ENCODE measurements around the gene ANKS3.

DNA sequence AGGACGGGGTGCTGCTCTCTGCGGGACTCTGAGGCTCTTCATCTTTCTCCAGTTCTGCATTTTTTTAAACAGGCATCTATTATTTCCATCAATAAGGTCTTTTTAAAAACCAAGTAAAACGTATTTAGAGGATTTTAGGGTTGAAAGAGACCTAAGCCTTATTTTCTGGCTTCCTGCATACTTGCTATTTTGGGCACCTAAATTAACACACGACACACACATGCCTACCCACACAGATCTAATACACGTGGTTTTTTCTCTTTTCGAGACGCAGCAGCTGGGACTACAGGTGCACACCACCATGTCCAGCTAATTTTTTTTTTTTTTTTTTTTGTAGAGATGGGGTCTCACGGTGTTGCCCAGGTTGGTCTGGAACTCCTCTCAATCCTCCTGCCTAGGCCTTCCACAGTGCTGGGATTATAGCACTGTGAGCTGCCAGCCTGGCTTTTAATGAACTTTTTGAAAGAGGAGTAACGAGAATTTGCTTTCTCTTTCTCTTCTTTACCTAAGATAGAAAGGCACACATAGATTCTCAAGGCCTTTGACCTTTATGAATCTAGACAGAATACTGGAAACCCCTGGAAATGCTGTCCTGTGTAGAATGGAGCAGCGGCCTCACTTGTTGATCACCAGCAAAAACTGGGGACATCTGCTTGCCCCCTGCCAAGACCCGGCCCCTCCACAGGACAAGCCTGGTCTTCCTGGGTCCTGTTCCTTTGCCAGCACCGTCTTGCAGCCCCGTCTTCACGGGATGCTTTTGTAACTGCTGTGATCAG, 14.0 kb upstream of the ANKS3 start:
- TF ChIP-seq SIN3A (IDR thresholded peaks at IDR 0.05; ENCODE audit: low read depth) (no peak), EZH2phosphoT487 (IDR thresholded peaks at IDR 0.05; ENCODE audit: borderline replicate concordance) (no peak), TCF7L2 (IDR thresholded peaks at IDR 0.05; ENCODE audit: borderline replicate concordance, extremely low read depth, insufficient read depth, insufficient read length) (no peak), EGR1 (IDR thresholded peaks at IDR 0.05; ENCODE audit: low read depth) (no peak), CEBPB (IDR thresholded peaks at IDR 0.05; ENCODE audit: low read depth) (no peak), EZH2 (IDR thresholded peaks at IDR 0.05) (no peak), POLR2AphosphoS5 (IDR thresholded peaks at IDR 0.05; ENCODE audit: low read depth, low read length) (0 out of 2 replicates have a peak, but pooled peaks have one; percentile 4)
- TF ChIP-seq, protein P1, sequence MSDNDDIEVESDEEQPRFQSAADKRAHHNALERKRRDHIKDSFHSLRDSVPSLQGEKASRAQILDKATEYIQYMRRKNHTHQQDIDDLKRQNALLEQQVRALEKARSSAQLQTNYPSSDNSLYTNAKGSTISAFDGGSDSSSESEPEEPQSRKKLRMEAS (IDR thresholded peaks at IDR 0.05) = no peak
- TF ChIP-seq, protein P2, sequence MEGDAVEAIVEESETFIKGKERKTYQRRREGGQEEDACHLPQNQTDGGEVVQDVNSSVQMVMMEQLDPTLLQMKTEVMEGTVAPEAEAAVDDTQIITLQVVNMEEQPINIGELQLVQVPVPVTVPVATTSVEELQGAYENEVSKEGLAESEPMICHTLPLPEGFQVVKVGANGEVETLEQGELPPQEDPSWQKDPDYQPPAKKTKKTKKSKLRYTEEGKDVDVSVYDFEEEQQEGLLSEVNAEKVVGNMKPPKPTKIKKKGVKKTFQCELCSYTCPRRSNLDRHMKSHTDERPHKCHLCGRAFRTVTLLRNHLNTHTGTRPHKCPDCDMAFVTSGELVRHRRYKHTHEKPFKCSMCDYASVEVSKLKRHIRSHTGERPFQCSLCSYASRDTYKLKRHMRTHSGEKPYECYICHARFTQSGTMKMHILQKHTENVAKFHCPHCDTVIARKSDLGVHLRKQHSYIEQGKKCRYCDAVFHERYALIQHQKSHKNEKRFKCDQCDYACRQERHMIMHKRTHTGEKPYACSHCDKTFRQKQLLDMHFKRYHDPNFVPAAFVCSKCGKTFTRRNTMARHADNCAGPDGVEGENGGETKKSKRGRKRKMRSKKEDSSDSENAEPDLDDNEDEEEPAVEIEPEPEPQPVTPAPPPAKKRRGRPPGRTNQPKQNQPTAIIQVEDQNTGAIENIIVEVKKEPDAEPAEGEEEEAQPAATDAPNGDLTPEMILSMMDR (IDR thresholded peaks at IDR 0.05 in 2 of 3, conservative IDR thresholded peaks at IDR 0.05 in 1 of 3; ENCODE audit: borderline replicate concordance in 1 of 3, insufficient read depth in 1 of 3, low read depth in 2 of 3, low read length in 2 of 3) = no peak
